HG02885 (cell line): ENCODE data around the gene CYP2W1.
A peak's percentile ranks its signal among the peaks of the same experiment; 100 is the strongest.

Source experiments
- ATAC-seq: cut with Tn5 transposase; IDR thresholded peaks from one replicate; pipeline ENCODE4 v1.9.1; 2021; ENCODE audit warnings: mild to moderate bottlenecking; ENCODE audit not compliant: unreplicated experiment, poor library complexity

CYP2W1 gene

DNA sequence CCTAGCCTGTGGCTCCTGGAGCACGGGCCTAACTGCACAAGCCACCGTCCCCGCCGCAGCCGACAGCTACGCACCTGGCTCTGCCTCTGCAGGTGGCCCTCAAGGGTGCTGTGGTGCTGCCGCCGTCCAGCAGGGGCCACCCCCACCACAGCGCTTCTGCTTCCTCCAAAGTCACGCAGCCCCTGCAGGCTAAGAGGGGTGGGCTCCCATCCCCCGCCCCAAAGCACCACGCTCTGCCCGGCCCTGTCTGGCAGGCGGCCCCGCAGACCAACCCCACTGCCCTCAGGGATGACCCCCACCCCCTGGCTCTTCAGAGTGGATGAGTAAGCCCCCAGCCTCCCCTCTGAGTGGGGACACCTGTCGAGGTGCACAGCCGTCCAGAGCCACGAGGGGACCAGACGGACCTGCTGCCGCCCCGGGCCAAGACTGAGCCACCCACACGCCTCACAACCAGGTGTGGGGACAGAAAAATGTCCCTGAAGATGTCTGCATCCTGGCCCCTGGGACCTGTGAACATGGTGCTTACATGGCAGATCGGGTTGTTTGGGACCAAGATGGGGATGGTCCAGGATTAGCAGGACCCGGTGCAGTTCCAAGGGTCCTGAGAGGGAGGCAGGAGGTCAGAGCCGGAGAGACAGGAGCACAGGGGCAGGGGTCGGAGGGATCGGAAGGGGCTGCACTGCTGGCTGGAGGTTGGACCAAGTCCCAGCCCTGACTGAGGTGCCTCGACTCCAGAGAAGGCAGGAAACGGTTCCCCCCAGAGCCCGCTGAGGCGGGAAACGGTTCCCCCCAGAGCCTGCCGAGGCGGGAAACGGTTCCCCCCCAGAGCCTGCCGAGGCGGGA is 19.5 kb upstream of the CYP2W1 start:
- no peak for ATAC-seq

DNA sequence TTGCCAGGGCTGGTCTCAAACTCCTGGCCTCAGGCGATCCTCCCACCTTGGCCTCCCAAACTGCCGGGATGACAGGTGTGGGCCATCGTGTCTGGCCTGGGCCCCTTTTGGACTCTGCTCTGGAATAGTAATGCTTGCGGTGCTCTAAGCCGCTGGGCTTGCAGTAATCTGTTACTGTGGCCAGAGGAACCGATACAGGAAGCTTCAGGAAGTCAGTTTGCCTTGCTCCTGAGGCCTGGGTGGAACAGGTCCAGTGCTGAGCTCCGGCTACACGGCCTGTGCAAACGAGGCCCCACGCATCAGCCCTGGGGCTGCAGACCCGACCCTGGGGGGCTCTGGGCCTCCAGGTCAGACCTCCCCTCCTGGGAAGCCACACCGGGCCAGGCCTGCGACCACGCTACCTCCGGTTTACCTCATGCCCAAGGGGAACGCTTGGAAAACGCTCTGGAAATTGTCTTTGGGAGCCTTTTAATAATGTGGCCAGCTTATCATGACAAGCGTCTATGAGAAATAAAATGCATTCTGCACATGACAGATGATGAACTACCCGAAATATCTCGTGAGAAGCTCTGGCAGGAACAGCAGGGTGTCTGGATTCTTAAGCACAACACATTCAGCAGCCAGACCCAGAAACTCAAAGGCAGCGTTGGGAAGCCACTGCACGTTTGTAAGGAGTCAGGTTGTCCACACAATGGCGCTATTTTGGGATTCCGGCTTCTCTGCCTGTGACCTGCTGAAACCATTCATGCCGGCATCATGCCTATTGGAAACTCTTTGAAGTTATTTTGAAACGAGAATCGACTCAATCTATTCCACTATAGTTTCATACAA is 18.4 kb upstream of the CYP2W1 start:
- ATAC-seq, result no peak

DNA sequence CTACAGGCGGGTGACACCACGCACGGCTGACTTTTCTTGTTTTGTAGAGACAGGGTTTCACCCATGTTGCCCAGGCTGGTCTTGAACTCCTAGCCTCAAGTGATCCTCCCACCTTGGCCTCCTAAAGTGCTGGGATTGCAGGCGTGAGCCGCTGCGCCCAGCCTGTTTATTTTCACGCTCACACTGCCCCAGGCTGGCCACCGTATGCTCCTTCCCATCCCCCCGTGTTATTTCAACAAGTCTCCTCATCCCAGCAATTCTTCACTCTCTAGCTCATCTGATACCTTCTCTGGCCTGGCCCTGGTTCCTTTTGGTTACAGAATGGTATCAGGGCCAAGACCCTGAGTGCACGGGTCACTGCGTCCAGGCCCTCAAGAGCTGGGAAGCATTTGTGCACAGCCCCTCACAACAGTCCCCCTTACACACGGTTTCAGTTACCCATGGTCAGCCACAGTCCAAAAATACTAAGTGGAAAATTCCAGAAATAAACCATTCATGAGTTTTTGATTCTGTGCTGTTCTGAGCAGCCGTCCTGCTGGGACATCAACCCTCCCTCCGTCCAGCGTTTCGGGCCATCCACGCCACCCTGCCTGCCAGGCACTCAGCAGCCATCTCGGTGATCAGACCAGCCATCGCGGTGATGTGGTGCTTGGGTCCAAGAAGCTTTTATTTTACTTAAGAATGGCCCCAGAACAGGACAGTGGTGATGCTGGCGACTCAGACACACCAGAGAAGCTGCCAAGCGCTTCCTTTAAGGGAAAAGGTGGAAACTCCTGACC is 16.5 kb upstream of the CYP2W1 start:
- no peak for ATAC-seq

DNA sequence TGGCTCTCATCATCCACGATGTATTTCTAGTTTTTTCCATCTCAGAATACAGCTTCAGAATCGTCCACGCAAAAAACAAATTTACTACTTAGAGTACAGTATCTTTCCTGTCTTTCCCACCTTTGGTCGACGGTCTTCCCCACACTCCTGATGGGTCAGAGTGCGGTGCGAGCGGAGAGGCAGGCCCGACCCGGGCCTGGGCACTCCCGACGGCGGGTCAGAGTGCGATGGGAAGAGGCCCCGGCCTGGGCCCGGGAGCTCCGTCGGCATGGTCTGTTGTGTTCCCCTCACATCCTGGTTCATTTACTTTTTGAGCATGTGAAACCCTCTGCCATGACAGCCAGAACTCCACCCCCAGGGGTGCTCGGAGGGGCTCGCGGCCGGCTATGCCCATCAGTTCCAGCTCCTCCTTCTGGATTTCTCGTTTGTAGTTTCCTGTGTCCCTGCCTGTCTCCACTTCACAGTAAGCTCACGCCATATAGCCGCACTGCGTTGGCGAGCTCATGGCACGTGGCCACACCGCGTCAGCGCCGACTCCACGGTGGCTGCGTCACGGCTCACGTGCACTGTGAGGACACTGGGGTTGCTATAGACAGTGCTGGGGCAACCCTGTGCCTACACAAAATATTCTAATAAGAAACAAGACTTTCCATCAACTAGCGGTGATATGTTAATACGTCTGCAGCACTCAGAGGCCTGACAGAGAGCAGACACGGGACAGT is 15.5 kb upstream of the CYP2W1 start:
- no peak for ATAC-seq

DNA sequence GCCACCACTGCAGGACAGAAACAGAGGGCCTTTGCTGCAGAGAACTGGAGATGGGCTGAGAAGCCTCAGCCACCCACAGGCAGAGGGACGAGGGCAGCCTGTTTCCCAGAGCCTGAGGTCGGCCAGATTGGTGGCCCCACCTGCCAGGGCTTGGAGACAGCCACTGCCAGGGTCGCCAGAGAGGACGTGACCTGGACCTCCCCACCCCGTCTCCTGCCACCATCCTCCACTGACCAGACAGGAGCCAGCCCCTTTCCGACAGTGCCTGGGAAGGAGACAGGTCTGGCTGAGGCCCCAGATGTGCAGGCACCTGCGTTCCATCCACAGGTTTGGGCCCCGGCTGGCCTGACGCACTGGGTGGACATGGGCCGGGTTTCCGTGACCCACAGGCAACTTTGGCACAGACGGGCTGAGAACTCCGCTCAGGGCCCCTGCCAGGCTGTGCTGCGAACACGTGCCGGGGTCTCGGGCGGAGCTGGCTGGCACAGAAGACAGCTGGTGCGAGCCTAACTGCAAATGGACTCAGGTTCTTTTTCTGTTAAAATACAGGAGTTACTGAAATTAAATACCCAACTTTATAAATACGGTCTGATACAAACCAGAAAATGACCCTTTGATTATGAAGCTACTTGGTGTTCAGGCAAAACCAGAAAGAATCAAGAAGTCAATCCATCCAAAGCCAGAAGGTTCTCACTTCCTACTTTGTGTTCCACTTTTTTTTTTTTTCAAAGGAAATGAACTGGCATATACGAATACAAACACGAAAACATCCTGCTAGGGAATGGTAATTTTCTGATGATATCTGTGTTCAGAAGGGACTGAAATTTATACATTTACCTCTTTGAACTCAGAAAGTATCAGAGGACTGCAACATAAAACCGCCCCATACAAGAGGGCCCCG is 14.5 kb upstream of the CYP2W1 start:
- no peak for ATAC-seq

DNA sequence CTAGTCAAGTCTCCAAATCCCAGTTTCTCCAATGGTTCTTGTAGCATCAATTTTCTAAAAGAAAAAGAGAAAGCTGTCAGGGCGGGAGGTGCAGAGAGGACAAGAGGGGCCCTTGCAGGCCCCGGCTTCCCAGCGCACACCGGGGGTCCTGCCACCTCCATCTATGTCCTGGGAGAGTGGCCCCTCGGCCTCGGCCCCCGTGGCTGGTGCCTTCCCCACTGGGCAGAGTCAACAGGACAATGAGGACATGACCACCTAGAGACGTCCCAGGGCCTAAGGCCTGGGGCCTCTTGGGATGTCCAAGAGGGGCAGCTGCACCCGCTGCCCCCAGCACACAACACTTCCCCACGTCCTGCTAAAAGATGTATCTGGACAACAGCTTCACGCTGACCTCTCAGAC is 13.6 kb upstream of the CYP2W1 start:
- ATAC-seq, result no peak

DNA sequence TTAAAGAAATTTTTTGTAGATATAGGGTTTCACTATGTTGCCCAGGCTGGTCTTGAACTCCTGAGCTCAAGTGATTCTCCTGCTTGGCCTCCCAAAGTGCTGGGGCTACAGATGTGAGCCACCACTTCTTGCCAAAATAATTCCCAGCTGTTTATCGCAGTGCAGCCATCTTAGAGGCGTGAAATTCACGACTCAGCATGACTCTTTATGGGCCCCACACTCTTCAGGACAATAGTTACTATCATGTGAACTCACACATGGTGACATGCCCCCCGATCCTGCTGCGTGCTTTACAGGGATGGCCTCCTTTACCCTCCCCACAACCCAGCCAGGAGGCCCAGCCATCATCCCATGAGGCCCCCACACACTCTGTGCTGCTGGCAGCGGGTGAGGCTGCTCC is 12.2 kb upstream of the CYP2W1 start:
- ATAC-seq, result no peak

DNA sequence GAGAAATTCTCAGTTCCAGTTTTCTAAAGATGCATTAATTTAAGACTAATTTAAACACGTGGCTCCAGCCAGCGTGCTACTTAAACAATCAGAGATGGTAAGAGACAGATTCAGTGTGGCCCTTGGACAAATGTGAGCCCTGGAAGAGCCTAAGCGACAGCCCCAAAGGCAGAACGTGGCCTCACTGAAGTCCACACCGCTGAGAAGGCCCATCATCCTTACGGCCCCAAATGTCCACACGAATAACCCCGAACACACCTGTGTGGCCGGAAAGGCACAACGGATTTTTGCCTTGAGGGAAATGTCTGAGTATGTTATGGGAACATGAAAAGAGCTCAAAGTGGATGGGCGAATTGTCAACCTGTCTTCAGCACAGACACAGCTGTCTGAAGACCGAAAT is 10.9 kb upstream of the CYP2W1 start:
- no peak for ATAC-seq

DNA sequence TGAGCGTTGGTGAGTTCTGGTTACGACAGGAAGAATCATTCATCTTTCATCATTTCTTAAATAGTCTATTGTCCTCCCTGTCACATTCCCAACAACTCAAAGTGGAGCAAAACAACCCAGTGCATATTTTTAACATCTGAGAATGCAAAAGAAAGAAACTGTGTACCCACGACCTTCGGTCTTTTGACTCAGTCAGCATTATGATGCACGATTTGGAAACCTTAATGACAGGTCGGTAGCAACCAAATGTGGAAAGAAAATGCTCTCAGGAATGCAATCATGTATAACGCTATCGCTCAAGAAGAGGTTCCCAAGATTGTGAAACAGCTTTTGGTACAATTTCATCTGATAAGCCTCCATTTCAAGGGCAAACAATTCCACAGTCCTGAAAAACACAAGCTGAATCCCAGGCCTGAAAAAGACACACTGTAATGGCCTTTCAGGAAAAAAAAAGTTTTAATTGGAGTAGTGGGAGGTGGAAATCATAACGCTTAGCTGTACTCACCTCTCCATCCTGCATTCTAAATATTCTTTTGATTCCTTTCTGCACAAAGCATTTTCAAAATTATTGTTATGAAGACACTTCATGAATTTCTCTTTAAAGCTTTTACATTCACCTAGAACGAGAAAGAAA is 10.2 kb upstream of the CYP2W1 start:
- no peak for ATAC-seq

DNA sequence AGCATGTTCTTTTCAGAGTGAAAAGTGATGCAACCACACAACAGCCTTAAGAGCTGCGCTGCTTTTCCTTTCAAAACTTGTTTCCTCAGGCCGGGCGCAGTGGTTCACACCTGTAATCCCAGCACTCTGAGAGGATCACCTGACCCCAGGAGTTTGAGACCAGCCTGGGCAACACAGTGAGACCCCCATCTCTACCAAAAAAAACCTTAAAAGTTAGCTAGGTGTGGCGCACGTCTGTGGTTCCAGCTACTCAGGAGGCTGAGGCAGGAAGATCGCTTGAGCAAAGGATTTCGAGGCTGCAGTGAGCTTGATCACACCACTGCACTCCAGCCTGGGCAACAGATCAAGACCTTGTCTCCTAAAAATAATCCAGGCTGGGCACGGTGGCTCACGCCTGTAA is 9.7 kb upstream of the CYP2W1 start:
- no peak for ATAC-seq

DNA sequence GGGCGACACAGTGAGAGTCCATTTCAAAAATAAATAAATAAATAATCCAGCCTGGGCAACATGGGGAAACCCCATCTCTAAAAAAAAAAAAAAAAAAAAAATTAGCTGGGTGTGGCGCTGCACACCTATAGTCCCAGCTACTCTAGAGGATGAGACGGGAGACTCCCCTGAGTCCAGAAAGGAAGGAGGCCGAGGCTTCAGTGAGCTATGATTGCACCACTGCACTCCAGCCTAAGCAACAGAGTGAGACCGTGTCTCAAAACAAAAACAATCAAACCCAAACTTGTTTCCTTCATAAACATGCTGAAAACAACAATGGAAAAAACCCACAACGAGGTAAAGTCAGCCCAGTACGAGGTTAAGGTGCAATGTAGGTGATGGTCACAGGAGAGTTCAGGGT is 8.8 kb upstream of the CYP2W1 start:
- no peak for ATAC-seq

DNA sequence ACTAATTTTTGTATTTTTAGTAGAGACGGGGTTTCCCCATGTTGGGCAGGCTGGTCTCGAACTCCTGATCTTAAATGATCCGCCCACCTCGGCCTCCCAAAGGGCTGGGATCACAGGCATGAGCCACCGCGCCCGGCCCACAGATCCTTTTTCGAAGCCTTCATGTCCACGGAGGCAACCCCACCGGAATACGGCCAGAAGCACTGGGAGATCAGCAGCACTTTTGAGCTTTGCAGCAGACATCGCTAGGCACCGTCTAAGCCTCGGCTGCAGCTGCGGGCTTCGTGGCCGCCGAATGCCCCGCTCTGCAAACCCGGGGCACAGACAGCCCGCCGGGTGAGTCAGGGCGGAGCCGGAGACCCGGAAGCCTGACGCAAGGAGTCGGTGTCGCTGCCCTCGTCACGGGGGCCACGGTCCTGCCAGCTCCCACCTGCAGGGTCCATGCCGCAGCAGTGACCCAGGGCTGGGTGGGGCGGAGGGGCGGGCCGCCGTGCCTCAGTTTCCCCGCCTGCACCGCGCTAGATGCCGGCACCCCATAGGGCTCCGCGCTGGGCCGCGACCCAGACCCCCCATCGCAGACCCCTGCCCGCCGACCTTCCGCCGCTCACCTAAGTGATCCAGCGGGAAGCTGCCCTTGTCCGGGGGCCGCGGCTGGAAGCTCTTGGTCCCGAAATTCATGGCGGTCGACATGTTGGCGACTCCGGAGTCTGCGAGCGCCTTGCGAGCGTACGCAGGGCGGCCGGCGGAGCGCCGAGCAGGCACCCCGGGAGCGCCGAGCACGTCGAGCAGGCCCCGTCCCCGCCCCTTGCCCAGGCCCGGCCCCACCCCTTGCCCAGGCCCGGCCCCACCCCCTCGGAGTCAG is 7.9 kb upstream of the CYP2W1 start, which contains the start of gene COX19:
COX19 (minus strand) TSS at position 730 of the 862 bp plus-strand sequence; CDS start at position 690, 40 bp downstream.
- peak; percentile 86 for ATAC-seq

DNA sequence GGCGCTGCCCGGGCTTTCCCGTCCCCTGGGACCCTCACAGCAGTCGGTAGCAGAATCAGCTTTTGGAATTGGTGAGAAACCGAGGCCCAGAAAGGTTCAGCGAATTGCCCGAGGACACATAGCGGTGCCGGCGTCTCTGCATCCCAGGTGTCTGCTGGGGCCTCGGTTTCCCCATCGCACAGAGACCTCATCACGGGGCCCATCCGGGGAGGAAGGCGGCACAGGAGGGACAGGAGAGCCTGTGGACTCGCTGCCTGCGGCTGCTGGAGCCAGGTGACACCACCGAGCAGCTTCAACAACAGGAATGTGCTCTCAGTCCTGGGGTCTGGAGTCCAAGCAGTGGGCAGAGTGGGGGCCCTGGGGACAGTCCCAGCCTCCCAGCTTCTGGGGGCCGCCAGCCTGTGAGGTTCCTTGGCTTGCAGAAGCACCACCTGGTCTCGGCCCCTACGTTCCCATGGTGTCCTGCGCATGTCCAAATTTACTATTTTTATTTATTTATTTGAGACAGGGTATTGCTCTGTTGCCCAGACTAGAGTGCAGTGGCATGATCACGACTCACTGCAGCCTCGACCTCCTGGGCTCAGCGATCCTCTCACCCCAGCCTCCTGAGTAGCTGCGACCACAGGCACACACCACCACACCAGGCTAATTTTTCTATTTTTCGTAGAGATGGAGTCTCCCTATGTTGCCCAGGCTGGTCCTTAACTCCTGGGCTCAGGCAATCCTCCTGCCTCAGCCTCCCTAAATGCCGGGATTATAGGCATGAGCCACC is 7.1 kb upstream of the CYP2W1 start:
- no peak for ATAC-seq

DNA sequence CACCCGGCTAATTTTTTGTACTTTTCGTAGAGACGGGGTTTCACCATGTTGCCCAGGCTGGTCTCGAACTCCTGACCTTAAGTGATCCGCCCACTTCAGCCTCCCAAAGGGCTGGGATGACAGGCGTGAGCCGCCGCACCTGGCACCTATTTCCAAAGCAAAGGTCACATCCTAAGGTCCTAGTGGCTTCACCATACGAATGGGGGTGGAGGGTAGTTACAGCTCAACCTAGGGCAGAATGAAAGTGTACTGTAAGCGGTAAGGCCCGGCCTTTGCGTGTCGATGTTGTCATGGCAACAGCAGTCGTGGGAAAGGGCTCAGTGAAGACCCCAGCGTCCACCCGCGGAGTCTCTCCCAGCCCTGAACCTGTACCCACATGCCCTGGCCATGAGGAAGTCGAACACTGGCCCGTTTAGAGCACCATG is 6.1 kb upstream of the CYP2W1 start:
- ATAC-seq, result no peak

DNA sequence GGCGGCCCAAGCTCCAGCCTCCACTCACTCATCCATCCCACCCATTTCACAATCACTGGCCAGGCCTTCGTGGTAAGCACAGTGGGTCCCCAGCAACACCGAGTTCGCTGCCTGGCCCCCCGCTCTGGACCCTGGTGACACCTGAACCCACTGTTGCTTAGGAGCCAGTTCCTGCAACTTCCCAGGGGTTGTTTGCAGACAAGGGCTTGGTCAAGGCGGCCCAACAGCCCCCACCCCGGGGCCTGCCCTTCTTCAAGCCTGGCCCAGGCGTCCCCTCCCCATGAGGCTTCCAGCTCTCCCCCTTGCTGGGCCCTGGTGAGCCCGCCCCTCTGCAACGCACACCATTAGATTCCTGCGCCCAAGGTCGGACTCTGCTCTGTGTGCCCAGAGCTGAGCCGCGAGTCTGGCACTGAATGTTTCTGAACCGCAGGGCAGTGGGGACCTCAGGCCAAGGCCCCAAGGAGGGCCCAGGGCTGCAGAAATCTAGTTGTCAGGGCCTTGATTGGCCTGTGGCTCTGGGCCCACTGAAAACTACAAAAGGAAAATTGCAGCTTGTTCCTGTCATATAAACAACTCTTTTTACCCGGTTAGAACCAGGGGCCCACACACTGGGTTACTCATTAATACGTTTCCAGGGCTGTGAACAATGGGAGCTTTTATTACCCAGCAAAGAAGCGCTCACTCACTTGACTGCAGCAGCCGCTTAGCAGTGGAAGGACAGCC is 5.5 kb upstream of the CYP2W1 start:
- ATAC-seq, result no peak

DNA sequence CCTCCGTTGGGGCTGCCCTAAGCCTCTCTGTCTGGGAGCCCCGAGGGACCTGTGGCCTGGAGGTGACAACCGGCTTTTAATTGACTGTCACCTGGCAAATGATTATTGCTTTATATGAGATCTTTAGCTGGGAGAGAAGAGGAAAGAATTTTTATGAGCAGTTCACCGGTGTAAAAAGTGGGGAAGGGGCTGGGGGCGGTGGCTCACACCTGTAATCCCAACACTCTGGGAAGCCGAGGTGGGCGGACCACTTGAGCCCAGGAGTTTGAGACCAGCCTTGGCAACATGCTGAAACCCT is 5.0 kb upstream of the CYP2W1 start:
- no peak for ATAC-seq
